Transverse colon (tissue), 4 donors: ENCODE data around the gene GDPD3. TPM values are rescaled to one million over a fixed set of nuclear protein-coding genes. Genes with fewer than 3 reads are reported as not detected.

ENCODE experiments used
- DNase-seq: peaks from one replicate; pipeline ENCODE4 v3.0.0-alpha.2; 2019
- H3K27ac ChIP-seq, 4 donors: fragments of 200-600 bp; sonication (generic); 2 replicates each; pipeline ENCODE4 v1.5.1; 2016 to 2018; ENCODE audit warnings: inconsistent platforms in 4 of 4
- H3K27me3 ChIP-seq: fragments of 200-600 bp; sonication (generic); 2 replicates; pipeline ENCODE4 v1.5.1; 2017; ENCODE audit warnings: inconsistent platforms
- H3K36me3 ChIP-seq, 4 donors: fragments of 200-600 bp; sonication (generic); 2 replicates each; pipeline ENCODE4 v1.5.1; 2017 to 2019; ENCODE audit warnings: inconsistent platforms in 4 of 4
- H3K4me1 ChIP-seq, 4 donors: fragments of 200-600 bp; sonication (generic); 2 replicates each; pipeline ENCODE4 v1.5.1; 2017 to 2020; ENCODE audit warnings: inconsistent platforms in 4 of 4
- H3K4me3 ChIP-seq, 4 donors: fragments of 200-600 bp; sonication (generic); 1 replicate in 1 of 4; 2 replicates in 3 of 4; pipeline versions ENCODE4 v1.5.1 to v1.6.1; 2017 to 2019; ENCODE audit warnings: inconsistent platforms in 4 of 4
- H3K9me3 ChIP-seq, 2 donors: fragments of 200-600 bp; sonication (generic); 2 replicates each; pipeline ENCODE4 v1.5.1; 2017 to 2019; ENCODE audit warnings: inconsistent platforms in 2 of 2
- EP300 ChIP-seq: sonication (generic); formaldehyde crosslinking; IDR thresholded peaks from one replicate; pipeline ENCODE4 v1.6.1; 2017; ENCODE audit warnings: antibody characterized with exemption, low read depth
- POLR2A ChIP-seq: fragments of 450-650 bp; IDR thresholded peaks from one replicate; pipeline ENCODE4 v1.6.1; 2016; ENCODE audit warnings: antibody characterized with exemption, mild to moderate bottlenecking, moderate library complexity
- POLR2AphosphoS5 ChIP-seq, 3 donors: sonication (generic); formaldehyde crosslinking; IDR thresholded peaks; one replicate each; pipeline ENCODE4 v1.6.1; 2016; ENCODE audit warnings: antibody characterized with exemption in 3 of 3
- WGBS, 2 donors: methylation state at CpG; one replicate each; pipeline ENCODE4 v1.1.5; 2018; ENCODE audit warnings: low coverage in 1 of 2; 5-methylcytosine and 5-hydroxymethylcytosine counted together
- in situ Hi-C, 4 donors: fragments of 200-750 bp; cut with MboI; loops; one replicate each; pipeline versions ENCODE4 v1.15.0 to v1.15.1; 2017; ENCODE audit warnings: low sequenced_read_pairs in 3 of 4, low pct_ligation_motif_present in 1 of 4, low pct_unique_long_range_greater_than_20kb in 1 of 4
- intact Hi-C: fragments of 100-400 bp; cut with DNase I; formaldehyde crosslinking; loops from one replicate; pipeline ENCODE4 v1.15.1; 2023; ENCODE audit warnings: low total_unique reads
- total RNA-seq, 4 donors: library from RNA; depleted of rRNA; stranded (reverse); fragments of >200 nt; gene quantifications; one replicate each; pipeline ENCODE4 v1.1.0, GENCODE V29; 2016
- TF ChIP-seq, protein P1 (sequence below), 5 experiments: fragments of 200-600 bp in 3 of 5; fragments of 450-650 bp in 2 of 5; sonication (generic) in 3 of 5; IDR thresholded peaks; 1 replicate in 2 of 5; 2 replicates in 3 of 5; pipeline ENCODE4 v1.5.1; 2016 to 2017; ENCODE audit warnings: antibody characterized with exemption in 5 of 5, inconsistent platforms in 3 of 5, mild to moderate bottlenecking in 2 of 5, moderate library complexity in 1 of 5

The GDPD3 gene
- total RNA-seq, 4 donors from 2014 or later = 9.4 to 33.3 (median 30.4) TPM

DNA sequence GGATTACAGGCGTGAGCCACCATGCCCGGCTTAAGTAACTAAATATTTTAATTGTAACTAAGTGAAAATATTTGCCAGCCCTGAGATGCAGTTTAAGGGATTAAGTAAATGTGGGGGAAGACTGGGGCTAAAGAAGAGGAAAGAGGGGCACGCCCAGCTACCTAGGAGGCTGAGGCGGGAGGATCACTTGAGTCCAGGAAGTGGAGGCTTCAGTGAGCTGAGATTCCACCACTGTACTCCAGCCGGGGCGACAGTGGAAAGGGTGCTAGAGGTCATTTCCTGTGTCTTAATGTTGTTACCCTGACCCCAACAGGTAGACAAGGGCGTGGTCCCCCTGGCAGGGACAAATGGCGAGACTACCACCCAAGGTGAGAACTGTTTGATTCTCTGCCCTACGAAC is 45.0 kb downstream of the GDPD3 start:
- WGBS, 2 donors = 71 to 80% methylated on average over 4 to 9 of the region's 9 CpGs
- Histone ChIP-seq H3K4me3 (peak overlapping the region in 1 of 4 donors; percentile 87), H3K36me3 (peaks cover 3 to 50% (median 23%) of the 10 kb centered on the region in 4 donors), H3K27ac (peak overlapping the region; percentile 91 to 99 (median 98)), H3K9me3 (no peaks in the 10 kb centered on the region), H3K4me1 (peaks cover 36 to 59% (median 50%) of the 10 kb centered on the region in 4 donors), H3K27me3 (no peaks in the 10 kb centered on the region)
- intact Hi-C loops (no loop called here), in situ Hi-C loops (no loop called here)
- TF ChIP-seq, protein P1, sequence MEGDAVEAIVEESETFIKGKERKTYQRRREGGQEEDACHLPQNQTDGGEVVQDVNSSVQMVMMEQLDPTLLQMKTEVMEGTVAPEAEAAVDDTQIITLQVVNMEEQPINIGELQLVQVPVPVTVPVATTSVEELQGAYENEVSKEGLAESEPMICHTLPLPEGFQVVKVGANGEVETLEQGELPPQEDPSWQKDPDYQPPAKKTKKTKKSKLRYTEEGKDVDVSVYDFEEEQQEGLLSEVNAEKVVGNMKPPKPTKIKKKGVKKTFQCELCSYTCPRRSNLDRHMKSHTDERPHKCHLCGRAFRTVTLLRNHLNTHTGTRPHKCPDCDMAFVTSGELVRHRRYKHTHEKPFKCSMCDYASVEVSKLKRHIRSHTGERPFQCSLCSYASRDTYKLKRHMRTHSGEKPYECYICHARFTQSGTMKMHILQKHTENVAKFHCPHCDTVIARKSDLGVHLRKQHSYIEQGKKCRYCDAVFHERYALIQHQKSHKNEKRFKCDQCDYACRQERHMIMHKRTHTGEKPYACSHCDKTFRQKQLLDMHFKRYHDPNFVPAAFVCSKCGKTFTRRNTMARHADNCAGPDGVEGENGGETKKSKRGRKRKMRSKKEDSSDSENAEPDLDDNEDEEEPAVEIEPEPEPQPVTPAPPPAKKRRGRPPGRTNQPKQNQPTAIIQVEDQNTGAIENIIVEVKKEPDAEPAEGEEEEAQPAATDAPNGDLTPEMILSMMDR (IDR thresholded peaks at IDR 0.05) = no peak
- TF ChIP-seq POLR2AphosphoS5 (IDR thresholded peaks at IDR 0.05) (no peak), EP300 (no peak), POLR2A (no peak)
- DNase-seq = no peak

DNA sequence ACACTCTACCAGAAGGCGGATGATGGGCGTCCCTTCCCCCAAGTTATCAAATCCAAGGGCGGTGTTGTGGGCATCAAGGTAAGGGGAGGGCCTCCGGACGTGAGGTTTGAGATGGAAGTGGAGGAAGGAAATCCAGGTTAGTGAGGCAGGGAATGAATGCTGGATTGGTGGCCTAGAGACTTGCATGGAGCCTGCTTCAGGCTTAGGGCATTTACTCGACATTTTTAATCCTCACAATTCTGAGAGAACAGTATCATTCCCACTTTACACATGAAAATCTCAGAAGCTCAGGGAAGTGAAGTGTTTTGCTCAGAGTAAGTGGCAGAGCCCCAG is 45.8 kb downstream of the GDPD3 start:
- intact Hi-C loops (no loop called here), in situ Hi-C loops (no loop called here)
- no peak for DNase-seq
- Histone ChIP-seq H3K36me3 (peaks cover 3 to 50% (median 23%) of the 10 kb centered on the region in 4 donors), H3K4me3 (peak overlapping the region; percentile 74 to 94 (median 82)), H3K4me1 (peaks cover 41 to 63% (median 54%) of the 10 kb centered on the region in 4 donors), H3K27me3 (no peaks in the 10 kb centered on the region), H3K9me3 (no peaks in the 10 kb centered on the region), H3K27ac (peak overlapping the region; percentile 91 to 99 (median 98))
- WGBS, 2 donors = 67 to 71% methylated on average over 1 to 6 of the region's 6 CpGs
- TF ChIP-seq POLR2A = no peak
- TF ChIP-seq, protein P1 (IDR thresholded peaks at IDR 0.05) = no peak
- no peak for TF ChIP-seq EP300
- TF ChIP-seq POLR2AphosphoS5 (IDR thresholded peaks at IDR 0.05) = no peak

DNA sequence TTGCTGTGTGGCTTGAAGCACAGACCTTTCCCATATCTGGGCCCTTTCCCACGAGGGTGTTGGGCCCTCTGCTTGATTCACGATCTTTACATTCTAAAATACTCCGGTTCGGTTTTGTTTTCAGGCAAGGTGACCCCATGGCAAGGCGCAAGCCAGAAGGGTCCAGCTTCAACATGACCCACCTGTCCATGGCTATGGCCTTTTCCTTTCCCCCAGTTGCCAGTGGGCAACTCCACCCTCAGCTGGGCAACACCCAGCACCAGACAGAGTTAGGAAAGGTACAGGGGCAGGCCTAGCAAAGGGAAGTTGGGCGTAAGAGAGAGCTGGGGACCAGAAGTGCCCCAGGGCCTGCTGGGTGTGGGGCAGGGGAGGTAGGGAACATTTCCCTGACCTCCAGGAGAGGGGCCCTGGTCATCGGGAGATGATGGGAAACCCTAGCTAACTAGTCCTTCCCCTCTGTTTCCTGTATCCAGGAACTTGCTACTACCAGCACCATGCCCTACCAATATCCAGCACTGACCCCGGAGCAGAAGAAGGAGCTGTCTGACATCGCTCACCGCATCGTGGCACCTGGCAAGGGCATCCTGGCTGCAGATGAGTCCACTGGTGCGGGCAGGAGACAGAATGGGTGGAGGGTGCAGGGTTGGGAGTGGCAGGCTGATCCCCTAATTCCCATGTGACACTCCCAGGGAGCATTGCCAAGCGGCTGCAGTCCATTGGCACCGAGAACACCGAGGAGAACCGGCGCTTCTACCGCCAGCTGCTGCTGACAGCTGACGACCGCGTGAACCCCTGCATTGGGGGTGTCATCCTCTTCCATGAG is 46.4 kb downstream of the GDPD3 start:
- TF ChIP-seq POLR2A (peak; percentile 17), POLR2AphosphoS5 (IDR thresholded peaks at IDR 0.05) (peak in 2 of 3 donors; percentile 7 to 44), EP300 (no peak)
- TF ChIP-seq, protein P1 (IDR thresholded peaks at IDR 0.05) = no peak
- peak; percentile 57 for DNase-seq
- H3K4me1 ChIP-seq = peaks cover 41 to 63% (median 54%) of the 10 kb centered on the region in 4 donors
- in situ Hi-C loops (no loop called here), intact Hi-C loops (no loop called here)
- peak overlapping the region; percentile 74 to 94 (median 82) for H3K4me3 ChIP-seq
- H3K27ac ChIP-seq = peak overlapping the region; percentile 91 to 99 (median 98)
- no peaks in the 10 kb centered on the region for H3K9me3 ChIP-seq
- peaks cover 3 to 47% (median 23%) of the 10 kb centered on the region in 4 donors for H3K36me3 ChIP-seq
- WGBS, 2 donors = 20 to 80% methylated on average over 1 to 21 of the region's 21 CpGs
- no peaks in the 10 kb centered on the region for H3K27me3 ChIP-seq

DNA sequence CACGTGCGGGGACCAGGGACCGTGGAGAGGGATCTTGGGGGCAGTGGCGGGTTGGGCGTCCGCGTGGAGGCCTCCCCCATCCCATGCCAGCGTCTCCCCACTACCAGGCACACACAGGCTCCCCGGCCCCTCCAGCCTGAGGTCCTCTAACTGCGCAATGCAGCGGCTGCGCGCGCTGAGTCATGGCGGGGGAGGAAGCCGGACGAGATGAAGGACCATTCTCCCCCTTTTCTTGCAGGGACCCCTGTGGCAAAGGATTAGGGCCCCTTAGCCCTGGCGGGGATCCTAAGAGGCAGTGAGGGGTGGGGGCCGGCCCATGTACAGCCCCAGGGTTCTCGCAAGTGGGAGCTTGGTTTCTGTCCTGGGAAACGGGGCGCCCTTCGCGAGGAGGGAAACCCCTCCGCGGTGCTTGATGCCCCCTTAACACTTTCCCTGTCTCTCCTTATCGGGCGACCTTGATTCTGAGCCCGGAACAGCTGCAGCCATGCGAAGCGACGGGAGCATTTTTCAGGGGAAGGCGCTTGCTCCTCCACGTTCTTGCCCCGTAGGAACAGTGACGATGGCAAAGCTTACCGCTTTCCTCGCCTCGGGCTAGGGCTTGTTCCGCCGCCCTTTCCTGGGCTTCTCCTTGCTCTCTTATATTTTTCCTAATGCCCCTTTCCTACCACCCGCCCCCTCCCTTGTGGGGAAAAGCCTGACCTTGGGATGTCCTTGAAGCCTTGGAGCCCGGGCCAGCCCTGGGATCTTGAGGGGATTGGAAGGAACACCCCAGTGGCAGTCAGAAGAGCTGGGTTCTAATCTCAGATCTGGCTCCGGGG is 47.2 kb downstream of the GDPD3 start:
- Histone ChIP-seq H3K36me3 (peaks cover 3 to 39% (median 20%) of the 10 kb centered on the region in 4 donors), H3K27ac (peak overlapping the region; percentile 91 to 99 (median 98)), H3K27me3 (no peaks in the 10 kb centered on the region), H3K4me3 (peak overlapping the region; percentile 74 to 94 (median 82)), H3K4me1 (peaks cover 41 to 63% (median 54%) of the 10 kb centered on the region in 4 donors), H3K9me3 (no peaks in the 10 kb centered on the region)
- TF ChIP-seq POLR2A = no peak
- TF ChIP-seq EP300 = no peak
- TF ChIP-seq, protein P1 (IDR thresholded peaks at IDR 0.05) = no peak
- no peak for TF ChIP-seq POLR2AphosphoS5 (IDR thresholded peaks at IDR 0.05)
- in situ Hi-C loops = no loop called here
- peak; percentile 21 for DNase-seq
- intact Hi-C loops = no loop called here
- 0 to 2% methylated on average over 16 to 27 of the region's 44 CpGs for WGBS, 2 donors
